ENCODE measurements around the gene TTC29. TPM values are rescaled to one million over a fixed set of nuclear protein-coding genes. Genes with fewer than 3 reads are reported as not detected.

The TTC29 gene
- total and polyA plus RNA-seq, 2 donors (not counting 1 experiment from before 2014, with no cell fraction given): not detected

DNA sequence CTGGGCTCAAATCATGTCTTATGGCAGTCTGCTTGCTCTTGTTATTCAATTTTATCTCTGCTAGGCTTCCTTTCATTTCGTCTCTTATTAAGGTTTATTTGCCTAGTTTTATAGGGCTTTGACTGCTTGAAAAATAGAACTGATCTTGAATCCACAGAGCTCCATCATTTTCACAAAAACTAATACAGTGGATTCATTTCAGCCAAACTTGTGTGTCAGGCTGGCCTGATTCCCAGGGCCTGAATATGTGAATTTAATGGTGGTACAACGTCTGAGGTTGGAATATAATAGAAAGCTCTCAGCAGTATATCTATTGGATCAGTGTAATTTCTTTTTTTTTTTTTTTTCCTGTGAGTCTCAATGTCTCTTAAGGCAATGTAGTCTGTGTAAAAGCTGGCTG is 183.6 kb downstream of the TTC29 start:
- no peak overlapping the region for H3K4me2 ChIP-seq (replicated peaks; ENCODE audit: low read depth, low read length, poor library complexity, severe bottlenecking)
- H3K27me3 ChIP-seq (replicated peaks in 1 of 4; ENCODE audit: control extremely low read depth in 1 of 4, control insufficient read depth in 3 of 4, insufficient read depth in 4 of 4, low read length in 3 of 4): no peaks in the 10 kb centered on the region
- no peak overlapping the region for H2AFZ ChIP-seq (ENCODE audit: insufficient read depth, low read depth, low read length, poor library complexity, severe bottlenecking)
- no peak overlapping the region for H3K9ac ChIP-seq (ENCODE audit: low read length)
- no peak overlapping the region for H3K4me3 ChIP-seq (ENCODE audit: control extremely low read depth in 1 of 5, extremely low read depth in 1 of 5, insufficient read depth in 1 of 5, low read depth in 2 of 5, low read length in 4 of 5)
- no peaks in the 10 kb centered on the region for H3K36me3 ChIP-seq (replicated peaks in 1 of 2; ENCODE audit: control extremely low read depth in 1 of 2, control insufficient read depth in 1 of 2, extremely low read depth in 1 of 2, insufficient read depth in 2 of 2, low read length in 1 of 2)
- ATAC-seq (ENCODE audit: low read depth) (no peak), DNase-seq (no peak)
- Mint-ChIP-seq H3K27me3 (no peaks in the 10 kb centered on the region), H3K9me3 (ENCODE audit: insufficient read depth) (peaks cover 7% of the 10 kb centered on the region), H3K4me3 (no peak overlapping the region), H3K27ac (no peak overlapping the region), H3K4me1 (no peaks in the 10 kb centered on the region)
- H3K9me3 ChIP-seq (ENCODE audit: control extremely low read depth in 1 of 3, control insufficient read depth in 2 of 3, insufficient read depth in 1 of 3, low read length in 2 of 3): no peaks in the 10 kb centered on the region
- no peak overlapping the region for H3K27ac ChIP-seq (ENCODE audit: low read length in 2 of 2)
- intact Hi-C loops (cut with micrococcal nuclease): no loop called here
- WGBS (ENCODE audit: insufficient coverage): no CpG with 5 or more reads among the region's 2 CpGs
- POLR2A ChIA-PET: no interaction called here
- no peaks in the 10 kb centered on the region for H3K79me2 ChIP-seq (ENCODE audit: control insufficient read depth, insufficient read depth, low read length)
- TF ChIP-seq EZH2 (IDR thresholded peaks at IDR 0.05; ENCODE audit: borderline replicate concordance, insufficient read depth, low read depth, low read length, poor library complexity, severe bottlenecking): no peak
- TF ChIP-seq, protein P1, sequence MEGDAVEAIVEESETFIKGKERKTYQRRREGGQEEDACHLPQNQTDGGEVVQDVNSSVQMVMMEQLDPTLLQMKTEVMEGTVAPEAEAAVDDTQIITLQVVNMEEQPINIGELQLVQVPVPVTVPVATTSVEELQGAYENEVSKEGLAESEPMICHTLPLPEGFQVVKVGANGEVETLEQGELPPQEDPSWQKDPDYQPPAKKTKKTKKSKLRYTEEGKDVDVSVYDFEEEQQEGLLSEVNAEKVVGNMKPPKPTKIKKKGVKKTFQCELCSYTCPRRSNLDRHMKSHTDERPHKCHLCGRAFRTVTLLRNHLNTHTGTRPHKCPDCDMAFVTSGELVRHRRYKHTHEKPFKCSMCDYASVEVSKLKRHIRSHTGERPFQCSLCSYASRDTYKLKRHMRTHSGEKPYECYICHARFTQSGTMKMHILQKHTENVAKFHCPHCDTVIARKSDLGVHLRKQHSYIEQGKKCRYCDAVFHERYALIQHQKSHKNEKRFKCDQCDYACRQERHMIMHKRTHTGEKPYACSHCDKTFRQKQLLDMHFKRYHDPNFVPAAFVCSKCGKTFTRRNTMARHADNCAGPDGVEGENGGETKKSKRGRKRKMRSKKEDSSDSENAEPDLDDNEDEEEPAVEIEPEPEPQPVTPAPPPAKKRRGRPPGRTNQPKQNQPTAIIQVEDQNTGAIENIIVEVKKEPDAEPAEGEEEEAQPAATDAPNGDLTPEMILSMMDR (IDR thresholded peaks at IDR 0.05): no peak
- H3K4me1 ChIP-seq (ENCODE audit: control insufficient read depth in 2 of 2, insufficient read depth in 2 of 2, low read length in 2 of 2): no peaks in the 10 kb centered on the region
- H4K20me1 ChIP-seq (ENCODE audit: control insufficient read depth, insufficient read depth, low read length, poor library complexity, severe bottlenecking): no peaks in the 10 kb centered on the region
- CTCF ChIA-PET: no interaction called here

DNA sequence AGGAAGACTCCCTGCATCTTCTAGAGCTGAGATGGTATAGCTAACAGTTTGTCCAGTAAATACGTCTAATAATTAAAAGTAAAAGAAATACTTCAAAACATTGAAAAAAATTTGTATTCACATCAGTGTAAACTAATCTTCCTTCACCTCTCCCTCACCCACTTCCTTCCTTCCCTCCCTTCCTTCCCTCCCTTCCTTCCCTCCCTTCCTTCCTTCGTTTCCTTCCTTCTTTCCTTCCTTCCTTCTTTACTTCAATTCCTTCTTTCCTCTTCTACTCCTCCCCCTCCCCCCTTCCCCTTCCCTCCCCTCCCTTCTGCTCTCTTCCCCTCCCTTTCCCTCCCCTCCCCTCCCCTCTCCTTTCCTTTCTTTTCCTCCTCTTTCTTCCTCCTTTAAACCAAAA is 203.2 kb downstream of the TTC29 start:
- H3K4me1 ChIP-seq (ENCODE audit: control insufficient read depth in 2 of 2, insufficient read depth in 2 of 2, low read length in 2 of 2): no peaks in the 10 kb centered on the region
- H3K27me3 ChIP-seq (replicated peaks in 1 of 4; ENCODE audit: control extremely low read depth in 1 of 4, control insufficient read depth in 3 of 4, insufficient read depth in 4 of 4, low read length in 3 of 4): no peaks in the 10 kb centered on the region
- no peak overlapping the region for H3K27ac Mint-ChIP-seq
- no peak overlapping the region for H3K9ac ChIP-seq (ENCODE audit: low read length)
- DNase-seq (no peak), ATAC-seq (ENCODE audit: low read depth) (no peak)
- H3K9me3 Mint-ChIP-seq (ENCODE audit: insufficient read depth): peaks cover 5% of the 10 kb centered on the region
- no peak overlapping the region for H3K4me3 ChIP-seq (ENCODE audit: control extremely low read depth in 1 of 5, extremely low read depth in 1 of 5, insufficient read depth in 1 of 5, low read depth in 2 of 5, low read length in 4 of 5)
- H3K27me3 Mint-ChIP-seq: peaks cover 8% of the 10 kb centered on the region
- H4K20me1 ChIP-seq (ENCODE audit: control insufficient read depth, insufficient read depth, low read length, poor library complexity, severe bottlenecking): no peaks in the 10 kb centered on the region
- H3K4me3 Mint-ChIP-seq: no peak overlapping the region
- no peak overlapping the region for H3K4me2 ChIP-seq (replicated peaks; ENCODE audit: low read depth, low read length, poor library complexity, severe bottlenecking)
- H3K4me1 Mint-ChIP-seq: no peaks in the 10 kb centered on the region
- TF ChIP-seq EZH2 (IDR thresholded peaks at IDR 0.05; ENCODE audit: borderline replicate concordance, insufficient read depth, low read depth, low read length, poor library complexity, severe bottlenecking): no peak
- TF ChIP-seq, protein P1 (IDR thresholded peaks at IDR 0.05): no peak
- no peaks in the 10 kb centered on the region for H3K79me2 ChIP-seq (ENCODE audit: control insufficient read depth, insufficient read depth, low read length)
- H3K36me3 ChIP-seq (replicated peaks in 1 of 2; ENCODE audit: control extremely low read depth in 1 of 2, control insufficient read depth in 1 of 2, extremely low read depth in 1 of 2, insufficient read depth in 2 of 2, low read length in 1 of 2): no peaks in the 10 kb centered on the region
- POLR2A ChIA-PET: no interaction called here
- peaks cover 0 to 5% (median 0%) of the 10 kb centered on the region in 3 donors for H3K9me3 ChIP-seq (ENCODE audit: control extremely low read depth in 1 of 3, control insufficient read depth in 2 of 3, insufficient read depth in 1 of 3, low read length in 2 of 3)
- no peak overlapping the region for H3K27ac ChIP-seq (ENCODE audit: low read length in 2 of 2)
- no peak overlapping the region for H2AFZ ChIP-seq (ENCODE audit: insufficient read depth, low read depth, low read length, poor library complexity, severe bottlenecking)
- CTCF ChIA-PET: no interaction called here
- intact Hi-C loops (cut with micrococcal nuclease): no loop called here
- WGBS (ENCODE audit: insufficient coverage): 43% methylated on average over 1 of the region's 2 CpGs
